IPS DF 4.7 (cell line): ENCODE data around the gene CAPN9.

Experiments
- DNase-seq: peaks from one replicate; pipeline ENCODE4 v3.0.0-alpha.2; 2013; ENCODE audit warnings: low spot score; ENCODE audit errors: extremely low read depth

The CAPN9 gene

GRCh38 chr1:230745071-230745470 lies 2.1 kb upstream of the CAPN9 start:
- no peak for DNase-seq

- no peak for DNase-seq
These were observed 571 bp upstream of the CAPN9 start for GRCh38 chr1:230746617-230747016.

DNA sequence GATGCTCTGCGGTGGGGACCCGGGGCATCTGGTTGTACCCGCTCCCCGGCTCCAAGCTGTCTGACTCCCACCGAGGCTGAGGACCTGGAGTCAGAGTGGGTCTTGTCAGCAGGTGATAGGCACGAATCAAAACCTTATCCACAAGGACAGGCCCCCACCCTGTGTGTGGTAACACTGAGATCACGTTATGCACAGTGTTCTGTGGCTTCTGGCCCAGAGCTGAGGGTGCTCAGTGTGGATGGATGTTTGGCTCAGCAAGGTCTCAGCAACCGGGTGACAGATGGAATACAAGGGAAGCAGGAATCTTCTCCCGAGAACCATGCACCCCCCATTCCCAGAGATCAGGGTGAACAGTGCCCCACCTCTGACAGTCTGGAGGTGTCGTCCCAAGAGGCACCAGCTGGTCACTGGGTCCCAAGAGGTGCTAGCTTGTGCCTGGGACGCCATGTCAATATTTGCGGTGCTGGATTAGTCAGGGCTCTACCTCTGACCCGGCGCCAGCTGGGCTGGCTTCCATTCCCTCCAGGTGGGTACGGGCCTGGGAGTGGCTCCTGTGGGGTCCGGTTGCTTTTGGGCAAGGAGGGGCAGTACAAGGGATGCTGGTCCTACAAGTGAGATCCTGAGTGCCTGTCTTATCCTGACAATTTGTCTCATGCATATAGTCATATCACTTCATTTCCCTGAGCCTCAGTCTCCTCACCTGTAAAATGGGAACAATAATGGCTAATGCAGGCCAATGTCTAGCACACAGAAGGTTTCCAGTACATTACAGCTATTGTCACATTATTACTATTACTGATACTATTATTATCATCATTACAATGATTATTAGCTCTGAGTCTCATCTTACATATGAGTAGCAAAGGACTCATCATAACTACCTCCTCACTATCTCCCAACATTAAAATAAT lies 957 bp downstream of the CAPN9 start:
- no peak for DNase-seq

DNA sequence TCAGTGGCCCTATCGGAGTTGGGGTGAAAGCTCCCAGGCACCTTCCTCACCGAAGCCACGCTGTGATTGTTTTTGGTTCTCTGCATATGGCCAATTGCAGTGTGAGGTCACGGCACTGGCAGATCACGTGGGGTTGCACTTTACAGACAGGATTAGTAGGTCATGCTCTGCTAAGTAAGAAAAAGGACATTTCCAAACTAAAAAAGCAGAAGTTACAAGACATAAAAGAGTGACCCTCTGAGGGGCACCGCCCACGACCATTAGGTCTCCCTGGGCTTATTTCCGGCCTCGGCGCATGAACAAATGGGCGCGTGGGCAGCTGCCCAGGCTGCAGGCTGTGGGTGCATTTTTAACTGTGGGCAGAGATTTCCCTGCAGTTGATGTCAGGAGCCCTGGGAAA lies 2.0 kb downstream of the CAPN9 start:
- no peak for DNase-seq

DNA sequence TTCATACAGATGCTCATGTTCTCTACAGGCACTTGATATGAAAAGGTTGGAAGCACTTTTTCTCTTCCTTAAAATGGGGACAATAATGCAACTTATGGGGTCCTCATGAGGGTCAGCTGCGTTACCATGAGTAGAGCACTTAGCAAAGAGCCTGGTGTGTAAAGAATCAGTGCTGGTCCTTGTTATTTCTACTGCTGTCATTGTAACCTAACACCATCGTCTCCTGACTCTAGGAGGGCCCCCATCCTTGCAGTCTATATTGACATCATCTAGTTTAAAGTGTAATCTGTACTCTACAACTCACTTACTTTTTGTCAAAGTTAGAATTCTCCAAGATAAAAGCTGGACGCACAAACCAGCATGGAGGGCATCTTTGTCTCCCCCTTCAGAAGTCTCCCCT lies 2.4 kb downstream of the CAPN9 start:
- DNase-seq: no peak

DNA sequence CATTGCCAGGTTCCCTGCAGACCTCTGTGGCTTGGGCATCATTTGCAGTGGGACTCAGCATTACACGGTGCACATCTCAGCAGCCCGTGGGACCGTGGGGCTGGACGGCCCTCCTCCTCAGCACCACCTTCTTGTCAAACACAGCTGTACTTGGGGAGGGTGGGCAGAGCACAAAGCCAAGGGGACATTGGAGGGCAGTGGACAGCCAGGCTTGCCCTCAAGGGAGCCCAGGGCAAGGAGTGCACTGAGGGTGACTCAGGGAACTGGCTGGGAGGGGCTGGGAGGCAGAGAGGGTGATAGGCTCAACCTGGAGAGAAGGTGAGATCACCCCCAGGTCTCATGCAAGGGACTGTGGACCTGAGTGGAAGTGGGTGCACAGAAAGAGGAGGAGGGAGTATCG lies 3.4 kb downstream of the CAPN9 start:
- DNase-seq: no peak

- no peak for DNase-seq
These were observed 3.9 kb downstream of the CAPN9 start for GRCh38 chr1:230750986-230751625.

- DNase-seq: no peak
These were observed 5.2 kb downstream of the CAPN9 start for GRCh38 chr1:230752407-230752806.

DNA sequence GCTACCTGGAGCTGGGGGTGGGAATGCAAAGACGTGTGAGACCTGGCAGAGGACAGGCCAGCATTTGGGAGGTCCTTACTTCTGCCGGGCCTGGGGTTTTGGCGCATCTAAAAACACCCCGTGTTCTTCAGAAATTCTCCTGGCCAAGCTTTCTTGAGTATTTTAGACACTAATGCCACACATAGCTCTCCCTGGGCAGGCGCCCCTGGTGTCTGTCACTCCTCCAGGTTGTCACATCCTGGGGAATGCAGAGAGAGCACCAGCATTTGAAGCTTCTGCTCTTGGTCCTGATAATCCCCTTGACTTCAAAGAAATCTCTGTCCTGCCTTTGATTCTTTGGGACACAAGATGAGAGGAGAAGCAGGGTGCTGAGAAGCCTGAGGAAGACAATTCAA lies 6.0 kb downstream of the CAPN9 start:
- DNase-seq: no peak

GRCh38 chr1:230753586-230754251 lies 6.5 kb downstream of the CAPN9 start:
- DNase-seq: no peak

DNA sequence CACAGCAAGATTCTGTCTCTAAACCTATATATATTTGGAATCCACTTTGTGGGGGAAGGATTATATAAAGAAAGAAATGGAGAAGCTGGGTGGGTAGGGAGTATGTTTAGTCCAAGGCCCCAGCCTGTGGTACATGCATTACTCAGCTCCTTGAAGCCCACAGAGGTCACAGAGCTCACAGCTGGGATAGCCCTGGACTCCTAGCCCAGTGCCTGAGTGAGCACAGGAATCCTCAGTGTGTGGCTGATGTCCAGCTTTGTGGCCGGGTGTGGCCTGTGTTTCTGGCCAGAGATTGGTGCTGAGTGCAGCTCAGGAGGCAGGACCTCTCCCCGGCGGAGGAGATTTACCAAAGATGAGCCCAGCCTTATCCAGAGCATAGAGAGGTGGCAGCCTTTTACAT lies 7.6 kb downstream of the CAPN9 start:
- DNase-seq: no peak

DNA sequence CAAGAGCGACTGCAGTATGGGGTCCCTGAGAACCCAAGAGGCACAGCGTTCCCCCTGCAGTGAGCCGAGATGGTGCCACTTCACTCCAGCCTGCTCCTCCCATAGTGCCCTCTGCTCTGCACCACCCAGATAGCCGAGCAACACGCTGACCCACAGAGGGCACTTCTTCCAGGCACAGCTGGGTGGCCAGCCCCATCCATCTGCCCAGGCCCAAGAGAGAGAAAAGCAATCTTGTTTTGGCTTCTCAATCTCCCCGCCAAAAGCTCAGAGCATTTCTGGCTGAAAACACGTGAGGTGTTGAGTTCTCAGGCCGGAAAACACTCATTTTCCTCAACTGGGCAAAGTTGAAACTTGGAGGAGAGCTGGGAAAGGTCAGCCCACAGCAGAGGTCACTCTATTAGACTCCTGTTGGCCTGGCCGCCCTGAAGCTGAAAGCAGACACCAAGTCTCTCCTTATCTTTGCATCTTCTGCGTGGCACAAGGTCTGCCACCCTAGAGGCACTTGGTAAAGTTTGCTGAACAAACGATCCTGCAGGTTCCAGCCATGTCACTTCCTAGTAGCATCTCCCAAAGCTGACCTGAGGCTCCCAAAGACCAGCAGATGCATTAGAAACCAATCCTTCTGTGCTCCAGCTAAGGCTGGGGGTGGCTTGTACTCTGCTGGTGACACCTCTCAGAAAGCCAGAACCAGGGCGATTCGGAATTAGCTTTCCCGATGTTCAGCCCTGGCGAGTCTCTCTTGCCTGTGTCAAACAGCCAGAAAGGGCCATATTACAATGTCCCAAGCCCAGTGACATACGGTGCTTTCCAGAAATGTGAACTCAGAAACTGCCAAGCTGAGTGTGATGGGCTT lies 10.9 kb downstream of the CAPN9 start:
- DNase-seq: no peak

- no peak for DNase-seq
These were observed 11.7 kb downstream of the CAPN9 start for GRCh38 chr1:230758709-230759368.

DNA sequence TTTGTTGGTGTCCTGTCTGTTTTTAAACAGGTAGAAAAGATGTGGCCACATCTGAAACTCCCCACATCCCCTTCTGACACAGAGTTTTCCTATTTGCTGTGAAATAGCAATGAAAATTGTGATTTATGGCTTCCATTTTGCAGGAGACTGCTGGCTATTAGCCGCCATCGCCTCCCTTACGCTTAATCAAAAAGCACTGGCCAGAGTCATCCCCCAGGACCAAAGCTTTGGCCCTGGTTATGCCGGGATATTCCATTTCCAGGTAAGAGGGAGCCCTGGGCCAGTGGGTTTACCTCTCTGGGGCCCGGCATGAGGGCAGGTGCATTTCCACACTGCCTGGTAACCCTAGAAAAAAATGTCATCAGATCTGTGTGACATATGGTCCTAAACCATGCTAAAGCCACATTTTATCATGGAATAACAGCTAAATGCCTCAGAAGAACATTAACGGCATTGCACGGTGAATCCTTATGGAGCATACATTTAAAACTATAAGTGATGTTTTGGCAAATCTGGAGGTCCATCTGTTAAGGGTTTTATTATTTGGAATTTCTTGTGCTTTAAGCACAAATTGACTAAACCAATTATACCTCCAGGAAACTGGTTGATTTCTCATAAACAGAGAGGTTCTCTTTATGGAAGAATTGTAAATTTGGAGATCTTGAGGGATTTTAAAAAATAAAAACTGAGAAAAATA lies 12.3 kb downstream of the CAPN9 start:
- no peak for DNase-seq

DNA sequence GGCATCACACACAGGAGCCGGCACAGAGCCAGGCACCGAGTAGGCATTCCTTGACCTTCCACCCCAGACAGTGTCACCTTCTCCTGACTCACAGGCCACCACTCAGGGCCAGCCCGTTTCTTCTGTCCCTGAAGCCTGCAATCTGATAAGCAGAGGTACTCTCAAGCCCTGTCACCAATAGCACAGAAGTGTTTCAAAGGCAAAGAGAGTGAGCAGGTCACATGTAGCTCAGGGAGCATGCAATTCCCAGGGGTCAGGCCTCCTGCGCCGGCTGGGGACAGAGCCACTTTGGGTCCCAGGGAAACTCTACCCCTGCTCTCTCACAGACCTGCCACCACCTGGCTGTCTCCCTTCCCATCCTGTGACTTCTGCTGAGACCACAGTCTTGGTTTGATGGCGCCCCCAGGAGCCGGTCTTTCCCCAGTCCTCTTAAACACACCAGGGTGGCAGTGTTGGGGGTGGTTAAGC lies 13.2 kb downstream of the CAPN9 start:
- no peak for DNase-seq

GRCh38 chr1:230761443-230762167 lies 14.4 kb downstream of the CAPN9 start:
- no peak for DNase-seq

GRCh38 chr1:230763927-230764591 lies 16.9 kb downstream of the CAPN9 start:
- no peak for DNase-seq

DNA sequence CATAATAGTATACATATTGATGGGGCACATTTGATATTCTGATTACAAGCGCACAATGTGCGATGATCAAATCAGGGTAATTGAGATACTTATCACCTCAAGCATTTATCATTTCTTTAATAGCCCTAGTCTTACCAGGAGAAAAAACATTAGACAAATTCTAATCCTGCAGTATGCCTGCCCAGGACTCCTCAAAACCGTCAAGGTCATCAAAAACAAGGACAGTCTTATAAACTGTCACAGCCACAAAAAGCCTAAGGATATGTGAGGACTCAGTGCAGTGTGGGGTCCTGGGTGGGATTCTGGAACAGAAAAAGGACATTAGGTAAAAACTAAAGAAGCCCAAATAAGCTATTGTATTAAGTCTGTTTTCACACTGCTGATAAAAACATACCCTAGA lies 19.1 kb downstream of the CAPN9 start:
- DNase-seq: no peak
